Heart left ventricle (tissue), 16 donors: Measurements from ENCODE around the gene RAB17. TPM values are rescaled to one million over a fixed set of nuclear protein-coding genes. Genes with fewer than 3 reads are reported as not detected.

Experiments used
- ATAC-seq, 4 donors: fragments of 200-7000 bp; cut with Tn5 transposase; one replicate each; pipeline ENCODE4 v1.9.1; 2020 to 2022; ENCODE audit warnings: moderate library complexity in 4 of 4, mild to moderate bottlenecking in 3 of 4, moderate number of reproducible peaks in 1 of 4
- DNase-seq, 5 donors: peaks; one replicate each; pipeline ENCODE4 v3.0.0-alpha.2; 2020
- H3K27ac ChIP-seq, 12 donors: fragments of 200-600 bp; sonication (generic) in 4 of 12; one replicate each; pipeline versions ENCODE4 v1.5.0 to v1.8.0; 2016 to 2022; ENCODE audit warnings: mild to moderate bottlenecking in 2 of 12
- H3K27me3 ChIP-seq, 9 donors: fragments of 200-600 bp; sonication (generic) in 2 of 9; one replicate each; pipeline versions ENCODE4 v1.5.1 to v1.8.0; 2016 to 2022; ENCODE audit warnings: mild to moderate bottlenecking in 3 of 9
- H3K36me3 ChIP-seq, 9 donors: fragments of 200-600 bp; sonication (generic) in 2 of 9; one replicate each; pipeline versions ENCODE4 v1.5.0 to v1.8.0; 2018 to 2022; ENCODE audit warnings: mild to moderate bottlenecking in 2 of 9
- H3K4me1 ChIP-seq, 12 donors: fragments of 200-600 bp; sonication (generic) in 4 of 12; one replicate each; pipeline versions ENCODE4 v1.5.0 to v1.8.0; 2016 to 2022; ENCODE audit warnings: mild to moderate bottlenecking in 3 of 12
- H3K4me3 ChIP-seq, 12 donors: fragments of 200-600 bp; sonication (generic) in 4 of 12; one replicate each; pipeline versions ENCODE4 v1.5.0 to v1.8.0; 2017 to 2022; ENCODE audit warnings: mild to moderate bottlenecking in 9 of 12, moderate library complexity in 4 of 12
- H3K9me3 ChIP-seq, 12 donors: fragments of 200-600 bp; sonication (generic) in 4 of 12; one replicate each; pipeline versions ENCODE4 v1.5.0 to v1.8.0; 2016 to 2022; ENCODE audit warnings: mild to moderate bottlenecking in 1 of 12
- POLR2A ChIP-seq, 2 donors: fragments of 450-650 bp; IDR thresholded peaks; one replicate each; pipeline ENCODE4 v1.6.1; 2017; ENCODE audit warnings: antibody characterized with exemption in 2 of 2, mild to moderate bottlenecking in 2 of 2, moderate library complexity in 2 of 2
- WGBS, 4 donors: extraction: QIAGEN DNeasy Blood & Tissue Kit in 2 of 4; methylation state at CpG; one replicate each; pipeline versions ENCODE4 v1.1.5 to v1.1.7; 2013 to 2018; 5-methylcytosine and 5-hydroxymethylcytosine counted together
- intact Hi-C, 10 donors: fragments of 100-400 bp; cut with DNase I; formaldehyde crosslinking; loops; one replicate each; pipeline versions ENCODE4 v1.11.1 to v1.14.2; 2022
- polyA plus RNA-seq, 2 donors: library from polyadenylated mRNA; stranded (reverse); fragments of 200-250 nt; gene quantifications; one replicate each; pipeline ENCODE4 v1.2.3, GENCODE V29; 2013
- total RNA-seq, 9 donors: library from RNA; depleted of rRNA in 2 of 9; stranded (reverse); fragments of >200 nt in 2 of 9; fragmentation: NEBNext Ultra II Directional in 3 of 9; extraction: Animal tissue kit (Norgen Biotek cat#: 25700) in 3 of 9; gene quantifications; one replicate each; pipeline versions ENCODE4 v1.1.0 to v1.2.4, GENCODE V29; 2016 to 2023
- TF ChIP-seq, protein P1 (sequence below), 12 donors: fragments of 200-600 bp; sonication (generic) in 4 of 12; IDR thresholded peaks; one replicate each; pipeline versions ENCODE4 v1.5.0 to v1.8.0; 2018 to 2022; ENCODE audit warnings: antibody characterized with exemption in 12 of 12, mild to moderate bottlenecking in 5 of 12
- donor health status: ischemic (EF 13 %, LVEDD 7.1; RV severe dilation, severe dysfunction).
- donor health status: healthy with polysubstance abuse.
- donor health status: DM: no; HTN: yes; CAD: no.
- donor health status: DM: no; HTN: no; CAD: no.
- donor health status: ischemic (EF 25% LVEDD 6.9; RV normal size, moderate dysfunction).
- donor health status: ischemic (EF 25% LVEDD 5.7; RV mildly dilated, moderate dysfunction).
- donor health status: healthy.
- donor health status: DM: yes; HTN: yes; CAD: no.
- donor health status: ischemic (EF 35%, LVEDD 5.7; RV mildly dilated, moderate dysfunction).
- donor health status: nonischemic (EF 11% LVEDD 7.7; RV severe dilation, severe dysfunction).
- donor health status: DM: yes; HTN: yes; CAD: no.
- donor health status: PGD.
- donor health status: ischemic (EF 29% LVEDD 5.4; RV normal size, mild dysfunction).
- donor health status: nonischemic (EF 23%, LVEDD 6.1; RV moderate dilation, normal function).

The RAB17 gene
- total and polyA plus RNA-seq, 11 donors = 1.1 to 7.3 (median 3.7) TPM

DNA sequence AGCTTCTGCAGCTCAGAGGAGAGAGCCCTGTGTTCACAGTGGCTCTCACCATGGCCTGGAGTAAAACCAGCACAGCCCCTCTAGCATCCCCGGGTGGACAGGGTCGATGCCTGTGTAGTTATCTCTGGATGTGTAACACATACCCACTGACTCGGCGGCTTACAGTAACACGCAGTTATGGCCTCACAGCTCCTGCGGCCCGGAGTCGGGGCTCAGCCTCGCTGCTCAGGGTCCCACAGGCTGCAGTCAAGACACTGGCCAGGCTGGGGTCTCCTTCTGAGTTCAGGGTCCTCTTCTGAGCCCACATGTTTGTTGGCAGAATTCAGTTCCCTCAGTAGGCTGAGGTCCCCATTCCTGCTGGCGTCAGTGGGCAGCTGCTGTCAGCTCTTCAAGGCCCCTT lies 2.5 kb upstream of the RAB17 start:
- Histone ChIP-seq H3K36me3 (no peaks in the 10 kb centered on the region), H3K27me3 (peaks cover 0 to 2% (median 0%) of the 10 kb centered on the region in 9 donors), H3K27ac (peak overlapping the region in 1 of 12 donors; percentile 79), H3K4me1 (peaks cover 0 to 38% (median 21%) of the 10 kb centered on the region in 12 donors), H3K9me3 (no peaks in the 10 kb centered on the region), H3K4me3 (no peak overlapping the region)
- DNase-seq (peak in 1 of 5 donors; percentile 11), ATAC-seq (no peak)
- WGBS, 4 donors = 87 to 92% (median 89%) methylated on average over 7 to 10 of the region's 10 CpGs
- TF ChIP-seq, protein P1, sequence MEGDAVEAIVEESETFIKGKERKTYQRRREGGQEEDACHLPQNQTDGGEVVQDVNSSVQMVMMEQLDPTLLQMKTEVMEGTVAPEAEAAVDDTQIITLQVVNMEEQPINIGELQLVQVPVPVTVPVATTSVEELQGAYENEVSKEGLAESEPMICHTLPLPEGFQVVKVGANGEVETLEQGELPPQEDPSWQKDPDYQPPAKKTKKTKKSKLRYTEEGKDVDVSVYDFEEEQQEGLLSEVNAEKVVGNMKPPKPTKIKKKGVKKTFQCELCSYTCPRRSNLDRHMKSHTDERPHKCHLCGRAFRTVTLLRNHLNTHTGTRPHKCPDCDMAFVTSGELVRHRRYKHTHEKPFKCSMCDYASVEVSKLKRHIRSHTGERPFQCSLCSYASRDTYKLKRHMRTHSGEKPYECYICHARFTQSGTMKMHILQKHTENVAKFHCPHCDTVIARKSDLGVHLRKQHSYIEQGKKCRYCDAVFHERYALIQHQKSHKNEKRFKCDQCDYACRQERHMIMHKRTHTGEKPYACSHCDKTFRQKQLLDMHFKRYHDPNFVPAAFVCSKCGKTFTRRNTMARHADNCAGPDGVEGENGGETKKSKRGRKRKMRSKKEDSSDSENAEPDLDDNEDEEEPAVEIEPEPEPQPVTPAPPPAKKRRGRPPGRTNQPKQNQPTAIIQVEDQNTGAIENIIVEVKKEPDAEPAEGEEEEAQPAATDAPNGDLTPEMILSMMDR (IDR thresholded peaks at IDR 0.05) = no peak
- no peak for TF ChIP-seq POLR2A (IDR thresholded peaks at IDR 0.05)
- intact Hi-C loops = loop anchor here in 2 of 10 donors (10.0 kb wide), 2 partner anchors 52 to 72 kb away; no protein-coding TSS in a partner anchor

DNA sequence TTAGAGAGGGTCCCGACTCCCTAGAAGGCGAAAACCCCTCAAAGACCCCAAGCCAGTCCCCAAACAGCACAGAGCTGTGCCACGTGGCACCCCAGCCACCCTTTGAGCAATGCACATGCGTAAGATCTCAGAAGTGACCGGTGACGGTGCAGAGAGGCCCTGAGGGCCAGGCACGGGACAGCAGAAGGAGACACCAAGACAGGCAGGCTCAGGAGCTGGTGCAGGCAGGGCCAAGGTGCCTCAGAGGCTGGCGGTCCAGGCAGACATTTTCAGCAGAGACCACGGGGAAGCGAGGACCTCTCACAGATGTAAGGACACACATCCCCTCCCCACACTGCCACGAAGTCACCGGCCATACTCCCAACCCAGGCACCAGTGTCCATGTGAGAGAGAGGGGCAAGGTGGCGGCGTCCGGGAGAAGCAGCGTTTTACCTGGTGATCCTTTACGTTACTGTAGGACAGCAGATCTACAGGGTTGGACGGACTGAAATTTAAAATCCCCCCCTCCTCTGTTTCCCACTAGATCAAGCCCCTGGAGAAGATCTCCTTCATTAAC lies 2.0 kb upstream of the RAB17 start:
- H3K4me1 ChIP-seq = peaks cover 0 to 38% (median 21%) of the 10 kb centered on the region in 12 donors
- DNase-seq = peak in 1 of 5 donors; percentile 16
- intact Hi-C loops = loop anchor here in 2 of 10 donors (10.0 kb wide), 2 partner anchors 52 to 72 kb away; no protein-coding TSS in a partner anchor
- no peaks in the 10 kb centered on the region for H3K36me3 ChIP-seq
- ATAC-seq = no peak
- no peak overlapping the region for H3K27ac ChIP-seq
- WGBS, 4 donors = 89 to 97% (median 95%) methylated on average over 18 of the region's 18 CpGs
- H3K9me3 ChIP-seq = no peaks in the 10 kb centered on the region
- no peak overlapping the region for H3K4me3 ChIP-seq
- peaks cover 0 to 2% (median 0%) of the 10 kb centered on the region in 9 donors for H3K27me3 ChIP-seq
- no peak for TF ChIP-seq POLR2A (IDR thresholded peaks at IDR 0.05)
- TF ChIP-seq, protein P1 (IDR thresholded peaks at IDR 0.05) = no peak

GRCh38 chr2:237591141-237591881 lies 777 bp upstream of the RAB17 start:
- peak overlapping the region in 1 of 12 donors; percentile 31 for H3K4me3 ChIP-seq
- H3K27ac ChIP-seq = peak overlapping the region in 1 of 12 donors; percentile 51
- TF ChIP-seq, protein P1 (IDR thresholded peaks at IDR 0.05) = no peak
- no peak for TF ChIP-seq POLR2A (IDR thresholded peaks at IDR 0.05)
- H3K9me3 ChIP-seq = no peaks in the 10 kb centered on the region
- no peaks in the 10 kb centered on the region for H3K36me3 ChIP-seq
- DNase-seq (peak in 1 of 5 donors; percentile 19), ATAC-seq (no peak)
- intact Hi-C loops = loop anchor here in 2 of 10 donors (10.0 kb wide), 2 partner anchors 53 to 73 kb away; no protein-coding TSS in a partner anchor
- WGBS, 4 donors = 65 to 81% (median 74%) methylated on average over 17 to 19 of the region's 19 CpGs
- H3K4me1 ChIP-seq = peaks cover 0 to 42% (median 21%) of the 10 kb centered on the region in 12 donors
- peaks cover 0 to 2% (median 0%) of the 10 kb centered on the region in 9 donors for H3K27me3 ChIP-seq
